Trophoblast cell (in vitro differentiated cells and primary cell): ENCODE measurements around the gene ABTB2.

Experiments used
- DNase-seq, 2 donors: peaks; one replicate each; pipeline ENCODE4 v3.0.0-alpha.2; 2016
- H2AFZ ChIP-seq: 2 replicates; pipeline ENCODE4 v1.6.1; 2013; ENCODE audit warnings: low read length, moderate library complexity, mild to moderate bottlenecking; ENCODE audit not compliant: insufficient read depth, poor library complexity
- H2AK5ac ChIP-seq: 2 replicates; pipeline ENCODE4 v1.6.1; 2013; ENCODE audit warnings: mild to moderate bottlenecking, low read length
- H2BK120ac ChIP-seq: 2 replicates; pipeline ENCODE4 v1.6.1; 2013; ENCODE audit warnings: low read length, mild to moderate bottlenecking, moderate library complexity; ENCODE audit not compliant: insufficient read depth, poor library complexity
- H2BK12ac ChIP-seq: 2 replicates; pipeline ENCODE4 v1.6.1; 2013; ENCODE audit warnings: mild to moderate bottlenecking, low read length, moderate library complexity
- H2BK5ac ChIP-seq: 2 replicates; pipeline ENCODE4 v1.6.1; 2013; ENCODE audit warnings: low read length, low read depth, moderate library complexity, mild to moderate bottlenecking; ENCODE audit not compliant: poor library complexity
- H3K14ac ChIP-seq: 2 replicates; pipeline ENCODE4 v1.6.1; 2013; ENCODE audit warnings: mild to moderate bottlenecking, low read length
- H3K18ac ChIP-seq: 2 replicates; pipeline ENCODE4 v1.6.1; 2013; ENCODE audit warnings: mild to moderate bottlenecking, low read length
- H3K23ac ChIP-seq: 2 replicates; pipeline ENCODE4 v1.6.1; 2013; ENCODE audit warnings: low read length
- H3K27ac ChIP-seq: 2 replicates; pipeline ENCODE4 v1.5.1; 2013; ENCODE audit warnings: low read depth, mild to moderate bottlenecking, inconsistent platforms, low read length, moderate library complexity
- H3K27me3 ChIP-seq: 2 replicates; pipeline ENCODE4 v1.6.1; 2013; ENCODE audit warnings: inconsistent platforms, mild to moderate bottlenecking, low read length, moderate library complexity; ENCODE audit not compliant: insufficient read depth
- H3K36me3 ChIP-seq, 2 experiments: 1 replicate in 1 of 2; 2 replicates in 1 of 2; pipeline ENCODE4 v1.6.1; 2013; ENCODE audit warnings: low read length in 2 of 2, mild to moderate bottlenecking in 2 of 2, moderate library complexity in 1 of 2; ENCODE audit not compliant: insufficient read depth in 2 of 2, control insufficient read depth in 1 of 2
- H3K4ac ChIP-seq: 2 replicates; pipeline ENCODE4 v1.6.1; 2013; ENCODE audit warnings: low read depth, mild to moderate bottlenecking, low read length, moderate library complexity
- H3K4me1 ChIP-seq, 2 experiments: 1 replicate in 1 of 2; 2 replicates in 1 of 2; pipeline ENCODE4 v1.6.1; 2013; ENCODE audit warnings: low read length in 2 of 2, mild to moderate bottlenecking in 2 of 2, moderate library complexity in 1 of 2; ENCODE audit not compliant: insufficient read depth in 2 of 2, control insufficient read depth in 1 of 2
- H3K4me2 ChIP-seq: 2 replicates; pipeline ENCODE4 v1.6.1; 2013; ENCODE audit warnings: inconsistent platforms, mild to moderate bottlenecking, low read length, moderate library complexity
- H3K4me3 ChIP-seq: 2 replicates; pipeline ENCODE4 v1.5.1; 2013; ENCODE audit warnings: mild to moderate bottlenecking, low read depth, low read length, inconsistent platforms
- H3K79me1 ChIP-seq: one replicate; pipeline ENCODE4 v1.6.1; 2013; ENCODE audit warnings: low read length
- H3K79me2 ChIP-seq: 2 replicates; pipeline ENCODE4 v1.6.1; 2013; ENCODE audit warnings: low read length, mild to moderate bottlenecking; ENCODE audit not compliant: control insufficient read depth, insufficient read depth, poor library complexity
- H3K9ac ChIP-seq: 2 replicates; pipeline ENCODE4 v1.6.1; 2013; ENCODE audit warnings: mild to moderate bottlenecking, low read length
- H3K9me3 ChIP-seq: 2 replicates; pipeline ENCODE4 v1.6.1; 2013; ENCODE audit warnings: low read depth, mild to moderate bottlenecking, control low read depth, inconsistent platforms, low read length; ENCODE audit not compliant: insufficient read depth
- H4K12ac ChIP-seq: 2 replicates; pipeline ENCODE4 v1.6.1; 2013; ENCODE audit warnings: low read depth, mild to moderate bottlenecking, low read length, moderate library complexity
- H4K8ac ChIP-seq: 2 replicates; pipeline ENCODE4 v1.6.1; 2013; ENCODE audit warnings: low read depth, mild to moderate bottlenecking, low read length, moderate library complexity
- H4K91ac ChIP-seq: one replicate; pipeline ENCODE4 v1.6.1; 2013; ENCODE audit warnings: low read depth, mild to moderate bottlenecking, low read length, moderate library complexity
- WGBS: extraction: QIAGEN DNeasy Blood & Tissue Kit; methylation state at CpG from one replicate; pipeline ENCODE4 v1.1.7; 2013; ENCODE audit warnings: missing lambda C conversion rate; ENCODE audit not compliant: insufficient read length, insufficient coverage; ENCODE audit errors: extremely low coverage; 5-methylcytosine and 5-hydroxymethylcytosine counted together

Gene ABTB2

GRCh38 chr11:34344410-34344767 is 13.4 kb downstream of the ABTB2 start:
- Histone ChIP-seq H3K14ac (no peak overlapping the region), H3K9ac (no peak overlapping the region), H2BK12ac (no peak overlapping the region), H3K9me3 (no peaks in the 10 kb centered on the region), H3K18ac (no peak overlapping the region), H2AK5ac (no peak overlapping the region), H4K8ac (no peak overlapping the region), H3K79me1 (peaks cover 2% of the 10 kb centered on the region), H3K27ac (no peak overlapping the region), H3K36me3 (no peaks in the 10 kb centered on the region), H2AFZ (no peak overlapping the region), H3K79me2 (peaks cover 3% of the 10 kb centered on the region), H3K4me1 (peaks cover 15 to 18% of the 10 kb centered on the region in 2 experiments), H3K23ac (no peak overlapping the region), H2BK120ac (no peak overlapping the region), H4K91ac (no peak overlapping the region), H3K4me3 (no peak overlapping the region), H4K12ac (no peak overlapping the region), H2BK5ac (no peak overlapping the region), H3K4me2 (no peak overlapping the region), H3K27me3 (no peaks in the 10 kb centered on the region), H3K4ac (no peak overlapping the region)
- WGBS, result no CpG with 5 or more reads among the region's 6 CpGs
- no peak for DNase-seq

- no peak overlapping the region for H3K27ac ChIP-seq
- H3K4me1 ChIP-seq, result peaks cover 15 to 20% of the 10 kb centered on the region in 2 experiments
- H4K91ac ChIP-seq, result no peak overlapping the region
- no peak overlapping the region for H2BK12ac ChIP-seq
- peak overlapping the region; percentile 43 for H3K18ac ChIP-seq
- no CpG with 5 or more reads among the region's 6 CpGs for WGBS
- no peak overlapping the region for H3K9ac ChIP-seq
- no peak for DNase-seq
- H3K9me3 ChIP-seq, result no peaks in the 10 kb centered on the region
- H3K36me3 ChIP-seq, result no peaks in the 10 kb centered on the region
- H2AK5ac ChIP-seq, result no peak overlapping the region
- H3K79me2 ChIP-seq, result peaks cover 3% of the 10 kb centered on the region
- no peak overlapping the region for H3K14ac ChIP-seq
- no peaks in the 10 kb centered on the region for H3K27me3 ChIP-seq
- H4K12ac ChIP-seq, result no peak overlapping the region
- no peak overlapping the region for H3K4me3 ChIP-seq
- H3K23ac ChIP-seq, result no peak overlapping the region
- H3K4ac ChIP-seq, result no peak overlapping the region
- H2AFZ ChIP-seq, result no peak overlapping the region
- H3K4me2 ChIP-seq, result no peak overlapping the region
- peak overlapping the region; percentile 9 for H2BK120ac ChIP-seq
- peaks cover 2% of the 10 kb centered on the region for H3K79me1 ChIP-seq
- no peak overlapping the region for H2BK5ac ChIP-seq
- H4K8ac ChIP-seq, result no peak overlapping the region
These were observed 14.1 kb downstream of the ABTB2 start for GRCh38 chr11:34343686-34344085.

GRCh38 chr11:34343153-34343552 is 14.7 kb downstream of the ABTB2 start:
- peaks cover 2% of the 10 kb centered on the region for H3K79me1 ChIP-seq
- no CpG with 5 or more reads among the region's 3 CpGs for WGBS
- no peaks in the 10 kb centered on the region for H3K9me3 ChIP-seq
- H4K91ac ChIP-seq, result no peak overlapping the region
- no peak overlapping the region for H4K12ac ChIP-seq
- no peak overlapping the region for H3K23ac ChIP-seq
- H2AK5ac ChIP-seq, result no peak overlapping the region
- H3K27ac ChIP-seq, result no peak overlapping the region
- no peaks in the 10 kb centered on the region for H3K36me3 ChIP-seq
- no peak overlapping the region for H3K14ac ChIP-seq
- H3K4me2 ChIP-seq, result no peak overlapping the region
- H3K18ac ChIP-seq, result no peak overlapping the region
- H4K8ac ChIP-seq, result no peak overlapping the region
- no peaks in the 10 kb centered on the region for H3K27me3 ChIP-seq
- peaks cover 15 to 20% of the 10 kb centered on the region in 2 experiments for H3K4me1 ChIP-seq
- no peak overlapping the region for H2AFZ ChIP-seq
- no peak overlapping the region for H3K4me3 ChIP-seq
- no peak overlapping the region for H3K4ac ChIP-seq
- H2BK12ac ChIP-seq, result no peak overlapping the region
- peak in 1 of 2 donors; percentile 33 for DNase-seq
- no peak overlapping the region for H2BK120ac ChIP-seq
- no peak overlapping the region for H3K9ac ChIP-seq
- no peak overlapping the region for H2BK5ac ChIP-seq
- H3K79me2 ChIP-seq, result peaks cover 1% of the 10 kb centered on the region

GRCh38 chr11:34341931-34342533 is 15.8 kb downstream of the ABTB2 start:
- Histone ChIP-seq H3K4me3 (no peak overlapping the region), H2BK120ac (no peak overlapping the region), H3K27me3 (no peaks in the 10 kb centered on the region), H4K91ac (no peak overlapping the region), H3K14ac (no peak overlapping the region), H3K4me2 (no peak overlapping the region), H3K18ac (no peak overlapping the region), H2AFZ (no peak overlapping the region), H3K4ac (no peak overlapping the region), H3K9me3 (no peaks in the 10 kb centered on the region), H2BK12ac (no peak overlapping the region), H3K36me3 (no peaks in the 10 kb centered on the region), H3K79me1 (peaks cover 2% of the 10 kb centered on the region), H3K27ac (no peak overlapping the region), H2AK5ac (no peak overlapping the region), H3K4me1 (peaks cover 15 to 20% of the 10 kb centered on the region in 2 experiments), H3K23ac (no peak overlapping the region), H3K9ac (no peak overlapping the region), H2BK5ac (no peak overlapping the region), H4K12ac (no peak overlapping the region), H4K8ac (no peak overlapping the region), H3K79me2 (peaks cover 1% of the 10 kb centered on the region)
- no peak for DNase-seq
- WGBS, result no CpG with 5 or more reads among the region's 6 CpGs
